ENCODE results near the gene FAM170B. TPM values are rescaled to one million over a fixed set of nuclear protein-coding genes. Genes with fewer than 3 reads are reported as not detected.

The FAM170B gene
- total RNA-seq, 1 donor from 2014 or later, result not detected

DNA sequence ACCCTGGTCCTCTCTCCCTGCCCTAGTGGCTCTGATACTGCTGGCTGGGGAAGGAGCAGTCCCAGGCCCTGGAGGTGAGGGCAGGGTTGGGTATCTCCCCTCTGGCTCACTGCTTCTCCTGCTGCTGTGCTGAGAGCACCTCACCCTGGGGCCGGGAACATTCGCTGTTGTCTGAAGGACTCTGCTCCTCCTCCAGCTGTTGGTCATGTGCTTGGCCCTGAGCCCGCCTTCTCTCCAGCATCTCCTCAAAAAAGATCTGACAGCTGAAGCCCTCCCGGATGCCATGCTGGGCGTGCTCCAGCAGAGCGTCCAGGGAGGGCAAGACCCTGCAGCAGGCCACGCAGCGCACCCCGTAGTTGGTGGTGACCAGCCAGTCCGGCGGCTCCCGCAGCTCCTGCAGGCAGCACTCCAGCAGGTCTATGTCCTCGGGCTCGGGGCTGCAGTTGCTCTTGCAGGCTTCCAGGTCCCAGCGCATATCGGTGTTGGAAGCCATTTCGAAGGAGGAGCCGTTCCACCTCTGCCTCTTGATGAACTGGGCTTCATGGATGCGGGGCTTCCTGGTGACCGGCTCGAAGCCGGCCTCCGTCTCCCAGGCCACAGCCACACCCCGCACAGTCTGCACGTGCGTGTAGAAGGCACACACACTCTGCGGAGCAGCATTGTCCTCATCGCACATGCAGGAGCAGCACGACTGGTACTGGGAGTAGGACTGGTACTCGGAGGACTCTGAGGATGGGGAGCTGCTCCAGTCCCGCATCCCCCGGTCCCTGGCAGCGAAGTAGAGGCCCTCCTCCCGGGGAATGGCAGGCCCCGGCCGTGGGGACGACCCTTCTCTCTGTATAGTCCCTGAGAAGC lies 2.1 kb downstream of the FAM170B start:
- Mint-ChIP-seq H3K27ac (ENCODE audit: unreplicated experiment) (no peak overlapping the region), H3K36me3 (ENCODE audit: low read depth) (no peaks in the 10 kb centered on the region), H3K9me3 (ENCODE audit: low read depth) (peaks cover under 1% of the 10 kb centered on the region), H3K27me3 (ENCODE audit: low read depth) (peaks cover 14% of the 10 kb centered on the region), H3K4me3 (ENCODE audit: unreplicated experiment) (no peak overlapping the region), H3K4me1 (ENCODE audit: low read depth) (peaks cover 6% of the 10 kb centered on the region)
- TF ChIP-seq CTCF (IDR thresholded peaks at IDR 0.05), result no peak
- DNase-seq (ENCODE audit: low spot score), result no peak

DNA sequence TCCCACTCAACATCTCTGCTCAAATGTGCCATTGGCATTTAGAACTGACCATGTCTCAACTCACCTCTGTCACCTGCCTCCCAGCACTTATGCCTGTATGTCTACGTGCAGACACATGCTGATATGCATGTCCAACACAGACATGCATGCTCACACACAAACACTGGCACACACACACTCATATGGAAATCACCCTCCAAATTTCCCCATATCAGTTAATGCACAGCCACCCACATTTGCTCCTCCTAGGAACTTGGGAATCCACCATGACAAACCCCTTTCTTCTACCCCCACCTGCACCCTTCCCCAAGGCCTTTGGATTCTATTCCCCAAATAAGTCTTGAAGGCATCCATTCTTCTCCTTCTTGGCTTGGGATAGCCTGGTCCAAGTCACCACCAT lies 4.4 kb downstream of the FAM170B start:
- Mint-ChIP-seq H3K9me3 (ENCODE audit: low read depth) (no peaks in the 10 kb centered on the region), H3K27me3 (ENCODE audit: low read depth) (peaks cover 10% of the 10 kb centered on the region), H3K4me3 (ENCODE audit: unreplicated experiment) (no peak overlapping the region)

DNA sequence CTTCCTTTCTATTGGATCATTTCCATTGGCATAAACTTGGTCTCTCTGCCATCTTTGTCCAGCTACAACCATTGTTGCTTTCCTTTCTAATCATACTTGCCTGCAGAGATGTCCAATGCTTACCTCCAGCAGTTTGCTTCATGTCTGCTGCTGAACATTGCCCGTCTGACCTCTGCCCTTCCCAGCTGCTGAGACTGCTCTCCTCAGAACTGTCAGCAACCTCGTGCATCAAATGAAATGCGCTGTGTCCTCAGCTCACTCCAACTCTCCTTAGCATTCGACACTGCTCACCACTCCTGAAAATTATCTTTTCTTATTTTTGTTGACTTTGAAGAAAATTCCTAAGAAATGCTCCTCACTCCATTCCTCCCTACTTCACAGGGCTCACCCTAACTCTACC lies 5.0 kb downstream of the FAM170B start:
- no peak overlapping the region for H3K27ac Mint-ChIP-seq (ENCODE audit: unreplicated experiment)
- DNase-seq (ENCODE audit: low spot score), result no peak
- no peaks in the 10 kb centered on the region for H3K4me1 Mint-ChIP-seq (ENCODE audit: low read depth)

More for the DNA sequence above, 4.4 kb downstream of the FAM170B start:
- Mint-ChIP-seq H3K4me1 (ENCODE audit: low read depth) (no peaks in the 10 kb centered on the region), H3K27ac (ENCODE audit: unreplicated experiment) (no peak overlapping the region), H3K36me3 (ENCODE audit: low read depth) (no peaks in the 10 kb centered on the region)
- TF ChIP-seq CTCF (IDR thresholded peaks at IDR 0.05), result no peak
- no peak for DNase-seq (ENCODE audit: low spot score)

GRCh38 chr10:49123981-49124950 lies 9.6 kb downstream of the FAM170B start:
- TF ChIP-seq CTCF (IDR thresholded peaks at IDR 0.05), result no peak
- H3K9me3 Mint-ChIP-seq (ENCODE audit: low read depth), result peaks cover 4% of the 10 kb centered on the region
- H3K27me3 Mint-ChIP-seq (ENCODE audit: low read depth), result peaks cover 12% of the 10 kb centered on the region
- no peaks in the 10 kb centered on the region for H3K36me3 Mint-ChIP-seq (ENCODE audit: low read depth)
- no peaks in the 10 kb centered on the region for H3K4me1 Mint-ChIP-seq (ENCODE audit: low read depth)
- H3K4me3 Mint-ChIP-seq (ENCODE audit: unreplicated experiment), result no peak overlapping the region
- no peak for DNase-seq (ENCODE audit: low spot score)
- H3K27ac Mint-ChIP-seq (ENCODE audit: unreplicated experiment), result no peak overlapping the region

More for the DNA sequence above, 5.0 kb downstream of the FAM170B start:
- TF ChIP-seq CTCF (IDR thresholded peaks at IDR 0.05), result no peak
- Mint-ChIP-seq H3K36me3 (ENCODE audit: low read depth) (no peaks in the 10 kb centered on the region), H3K27me3 (ENCODE audit: low read depth) (peaks cover 10% of the 10 kb centered on the region), H3K9me3 (ENCODE audit: low read depth) (no peaks in the 10 kb centered on the region), H3K4me3 (ENCODE audit: unreplicated experiment) (no peak overlapping the region)

DNA sequence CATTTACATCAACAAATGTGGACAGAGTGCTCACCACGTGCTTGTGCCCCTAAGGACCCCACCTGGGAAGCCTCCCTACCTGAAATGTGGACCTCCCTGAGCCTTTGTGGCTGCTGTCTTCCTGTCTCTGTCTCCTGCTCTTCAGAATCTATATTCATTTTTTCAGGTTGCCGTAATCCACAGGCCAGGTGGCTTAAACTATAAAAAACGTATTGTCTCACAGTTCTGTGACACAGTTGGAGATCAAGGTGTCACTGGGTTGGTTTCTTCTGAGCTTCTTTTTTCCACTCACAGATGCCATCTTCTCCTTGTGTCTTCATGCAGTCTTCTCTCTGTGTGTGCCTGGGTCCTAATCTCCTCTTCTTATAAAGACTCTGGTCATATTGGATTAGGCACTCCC lies 12.9 kb downstream of the FAM170B start:
- Mint-ChIP-seq H3K36me3 (ENCODE audit: low read depth) (no peaks in the 10 kb centered on the region), H3K27me3 (ENCODE audit: low read depth) (peaks cover 3% of the 10 kb centered on the region), H3K27ac (ENCODE audit: unreplicated experiment) (no peak overlapping the region), H3K4me1 (ENCODE audit: low read depth) (no peaks in the 10 kb centered on the region), H3K9me3 (ENCODE audit: low read depth) (peaks cover 4% of the 10 kb centered on the region), H3K4me3 (ENCODE audit: unreplicated experiment) (no peak overlapping the region)
- DNase-seq (ENCODE audit: low spot score), result no peak
- no peak for TF ChIP-seq CTCF (IDR thresholded peaks at IDR 0.05)
